Esophagus (tissue), 2 donors: ENCODE data around the gene IQCK. TPM values are rescaled to one million over a fixed set of nuclear protein-coding genes. Genes with fewer than 3 reads are reported as not detected.

Experiments
- H3K27ac ChIP-seq, 2 donors: one replicate each; pipeline ENCODE4 v1.5.1; 2013; ENCODE audit warnings: low read depth in 2 of 2, mild to moderate bottlenecking in 2 of 2, inconsistent platforms in 1 of 2, low read length in 1 of 2, moderate library complexity in 1 of 2
- H3K27me3 ChIP-seq, 2 donors: one replicate each; pipeline ENCODE4 v1.6.1; 2013; ENCODE audit warnings: low read length in 2 of 2, control low read depth in 1 of 2, mild to moderate bottlenecking in 1 of 2; ENCODE audit not compliant: insufficient read depth in 2 of 2, control insufficient read depth in 1 of 2
- H3K36me3 ChIP-seq, 2 donors: one replicate each; pipeline ENCODE4 v1.6.1; 2013; ENCODE audit warnings: low read length in 1 of 2; ENCODE audit not compliant: control insufficient read depth in 2 of 2, insufficient read depth in 2 of 2
- H3K4me1 ChIP-seq, 2 donors: one replicate each; pipeline ENCODE4 v1.6.1; 2013; ENCODE audit warnings: low read length in 1 of 2; ENCODE audit not compliant: control insufficient read depth in 2 of 2, insufficient read depth in 2 of 2
- H3K4me3 ChIP-seq, 2 donors: one replicate each; pipeline ENCODE4 v1.5.1; 2013; ENCODE audit warnings: low read length in 2 of 2, mild to moderate bottlenecking in 2 of 2, low read depth in 1 of 2, moderate library complexity in 1 of 2
- H3K9me3 ChIP-seq, 2 donors: one replicate each; pipeline ENCODE4 v1.6.1; 2013; ENCODE audit warnings: mild to moderate bottlenecking in 2 of 2, low read depth in 1 of 2, low read length in 1 of 2, moderate library complexity in 1 of 2; ENCODE audit not compliant: control insufficient read depth in 2 of 2, insufficient read depth in 1 of 2
- WGBS, 2 donors: extraction: QIAGEN DNeasy Blood & Tissue Kit; methylation state at CpG; one replicate each; pipeline ENCODE4 v1.1.7; 2013; 5-methylcytosine and 5-hydroxymethylcytosine counted together
- polyA plus RNA-seq, 2 donors: library from polyadenylated mRNA; stranded (reverse); fragments of 200-250 nt; gene quantifications; one replicate each; pipeline ENCODE4 v1.2.3, GENCODE V29; 2013
- donor health status: healthy with polysubstance abuse.
- donor health status: Bipolar disorder and iron deficiency.

IQCK gene
- polyA plus RNA-seq, 2 donors: 4.5 to 5.3 TPM

- Histone ChIP-seq H3K36me3 (peaks cover 12 to 26% of the 10 kb centered on the region in 2 donors), H3K9me3 (peaks cover 0 to 4% of the 10 kb centered on the region in 2 donors)
- 97% methylated on average over 4 of the region's 4 CpGs for WGBS, 2 donors
These were observed 32.9 kb upstream of the IQCK start for GRCh38 chr16:19685176-19685575.

DNA sequence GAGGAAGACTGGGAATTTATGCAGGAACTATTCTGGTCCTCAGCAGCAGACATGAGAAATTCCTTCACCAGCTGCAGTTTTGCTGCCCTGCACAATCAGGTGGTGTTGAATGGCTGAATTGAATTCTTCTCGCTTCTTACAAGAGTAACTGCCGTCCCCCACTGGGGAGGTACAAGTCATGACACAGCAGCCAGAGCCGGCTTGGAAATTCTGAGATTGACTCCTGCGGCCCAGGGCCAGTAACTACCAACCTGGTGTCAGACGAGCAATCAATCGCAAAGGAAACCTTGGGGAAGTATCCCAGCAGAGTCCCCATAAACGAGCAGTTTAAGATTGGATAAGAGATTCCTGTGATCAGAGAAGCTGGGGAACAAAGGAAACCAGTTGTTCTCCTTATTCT, 30.8 kb upstream of the IQCK start:
- H3K9me3 ChIP-seq: peaks cover 0 to 4% of the 10 kb centered on the region in 2 donors
- H3K36me3 ChIP-seq: peaks cover 11 to 24% of the 10 kb centered on the region in 2 donors
- 89% methylated on average over 7 of the region's 7 CpGs for WGBS, 2 donors
- H3K4me1 ChIP-seq: peaks cover 3 to 4% of the 10 kb centered on the region in 2 donors
- no peak overlapping the region for H3K27ac ChIP-seq
- no peaks in the 10 kb centered on the region for H3K27me3 ChIP-seq
- H3K4me3 ChIP-seq: no peak overlapping the region

More at GRCh38 chr16:19685176-19685575, 32.9 kb upstream of the IQCK start:
- Histone ChIP-seq H3K27me3 (no peaks in the 10 kb centered on the region), H3K4me1 (peaks cover 0 to 3% of the 10 kb centered on the region in 2 donors), H3K27ac (no peak overlapping the region), H3K4me3 (no peak overlapping the region)

DNA sequence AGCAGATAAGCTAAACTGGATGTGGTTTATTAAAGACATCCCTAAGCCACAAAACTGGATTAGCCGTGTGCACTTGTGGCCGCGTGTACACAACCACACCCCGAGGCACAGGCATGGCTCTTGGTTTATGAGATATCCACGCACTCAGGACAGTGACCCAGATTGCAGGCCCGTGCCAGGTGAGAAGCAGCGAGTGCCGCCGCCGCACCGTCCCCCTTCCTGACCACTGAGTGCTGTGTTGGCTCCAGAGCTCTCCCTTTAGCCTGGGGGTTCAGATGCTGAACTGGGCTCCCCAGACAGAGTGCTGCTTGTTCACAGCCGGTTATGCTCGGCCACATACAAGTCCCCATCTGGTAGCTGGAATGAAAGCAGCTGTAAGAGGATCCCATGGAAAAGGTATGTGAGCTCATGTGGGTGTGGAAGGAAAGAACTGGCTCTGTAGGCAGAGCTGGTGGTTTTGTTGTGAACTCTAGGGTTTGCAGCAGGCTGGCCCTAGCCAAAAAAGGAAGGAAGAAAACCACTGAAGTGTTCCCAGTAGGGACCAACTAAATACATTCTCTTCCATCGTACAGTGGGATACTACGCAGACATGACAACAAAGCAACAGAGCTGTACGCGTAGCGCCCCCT, 29.6 kb upstream of the IQCK start:
- peaks cover 6 to 24% of the 10 kb centered on the region in 2 donors for H3K36me3 ChIP-seq
- H3K4me1 ChIP-seq: peaks cover 3 to 4% of the 10 kb centered on the region in 2 donors
- H3K9me3 ChIP-seq: peaks cover 0 to 2% of the 10 kb centered on the region in 2 donors
- no peaks in the 10 kb centered on the region for H3K27me3 ChIP-seq
- H3K27ac ChIP-seq: no peak overlapping the region
- H3K4me3 ChIP-seq: no peak overlapping the region
- 82 to 87% methylated on average over 18 of the region's 18 CpGs for WGBS, 2 donors

DNA sequence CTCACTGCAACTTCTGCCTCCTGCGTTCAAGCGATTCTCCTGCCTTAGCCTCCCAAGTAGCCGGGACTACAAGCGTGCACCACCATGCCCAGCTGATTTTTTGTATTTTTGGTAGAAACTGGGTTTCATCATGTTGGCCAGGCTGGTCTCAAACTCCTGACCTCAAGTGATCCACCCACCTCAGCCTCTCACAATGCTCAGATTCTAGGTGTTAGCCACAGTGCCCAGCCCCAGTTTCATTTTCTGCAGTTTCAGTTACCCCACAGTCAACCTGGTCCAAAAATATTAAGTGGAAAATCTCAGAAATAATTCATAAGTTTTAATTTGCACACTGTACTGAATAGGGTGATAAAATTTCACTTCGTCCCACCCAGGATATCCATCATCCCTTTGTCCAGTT, 28.7 kb upstream of the IQCK start:
- H3K9me3 ChIP-seq: peaks cover 0 to 2% of the 10 kb centered on the region in 2 donors
- H3K36me3 ChIP-seq: peaks cover 0 to 19% of the 10 kb centered on the region in 2 donors
- no peaks in the 10 kb centered on the region for H3K27me3 ChIP-seq
- H3K4me3 ChIP-seq: no peak overlapping the region
- WGBS, 2 donors: 94 to 96% methylated on average over 5 of the region's 5 CpGs
- H3K4me1 ChIP-seq: peaks cover 3 to 4% of the 10 kb centered on the region in 2 donors
- H3K27ac ChIP-seq: no peak overlapping the region

GRCh38 chr16:19690196-19690595, 27.9 kb upstream of the IQCK start:
- Histone ChIP-seq H3K36me3 (peaks cover 0 to 16% of the 10 kb centered on the region in 2 donors), H3K9me3 (no peaks in the 10 kb centered on the region), H3K4me1 (peaks cover 3 to 4% of the 10 kb centered on the region in 2 donors), H3K4me3 (no peak overlapping the region), H3K27me3 (no peaks in the 10 kb centered on the region), H3K27ac (no peak overlapping the region)
- 62 to 63% methylated on average over 4 of the region's 4 CpGs for WGBS, 2 donors

GRCh38 chr16:19691161-19691711, 26.8 kb upstream of the IQCK start:
- Histone ChIP-seq H3K9me3 (no peaks in the 10 kb centered on the region), H3K4me3 (no peak overlapping the region), H3K27me3 (no peaks in the 10 kb centered on the region), H3K36me3 (peaks cover 0 to 16% of the 10 kb centered on the region in 2 donors), H3K27ac (no peak overlapping the region), H3K4me1 (peaks cover 4 to 5% of the 10 kb centered on the region in 2 donors)
- 75 to 82% methylated on average over 14 of the region's 14 CpGs for WGBS, 2 donors

DNA sequence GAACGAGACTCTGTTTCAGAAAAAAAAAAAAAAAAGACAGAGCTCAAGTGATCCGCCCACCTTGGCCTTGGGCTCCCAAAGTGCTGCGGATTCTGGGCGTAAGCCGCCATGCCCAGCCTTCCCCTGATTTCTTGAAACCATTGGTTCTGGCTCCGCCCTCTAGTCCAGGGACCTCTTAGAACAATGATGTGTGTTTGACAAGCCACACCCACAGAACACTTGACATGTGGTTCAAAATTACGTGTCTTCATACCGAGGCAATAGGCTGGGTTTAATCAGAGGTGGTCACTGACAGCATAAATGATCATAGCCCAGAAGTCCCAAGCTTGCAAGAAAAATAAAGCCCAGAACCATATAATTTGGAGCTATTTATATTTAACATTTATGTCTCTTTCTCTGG, 23.1 kb upstream of the IQCK start:
- Histone ChIP-seq H3K4me1 (peaks cover 13 to 26% of the 10 kb centered on the region in 2 donors), H3K4me3 (no peak overlapping the region), H3K27ac (no peak overlapping the region), H3K27me3 (no peaks in the 10 kb centered on the region), H3K9me3 (no peaks in the 10 kb centered on the region), H3K36me3 (peaks cover 2 to 9% of the 10 kb centered on the region in 2 donors)
- 93% methylated on average over 8 of the region's 8 CpGs for whole genome bisulfite sequencing, 2 donors

- Histone ChIP-seq H3K4me1 (peaks cover 13 to 22% of the 10 kb centered on the region in 2 donors), H3K4me3 (no peak overlapping the region), H3K36me3 (peaks cover 2 to 5% of the 10 kb centered on the region in 2 donors), H3K27me3 (no peaks in the 10 kb centered on the region), H3K9me3 (no peaks in the 10 kb centered on the region), H3K27ac (peak overlapping the region; percentile 30 to 75)
- WGBS, 2 donors: 10 to 11% methylated on average over 10 of the region's 10 CpGs
These were observed 21.7 kb upstream of the IQCK start for GRCh38 chr16:19696328-19696727.

DNA sequence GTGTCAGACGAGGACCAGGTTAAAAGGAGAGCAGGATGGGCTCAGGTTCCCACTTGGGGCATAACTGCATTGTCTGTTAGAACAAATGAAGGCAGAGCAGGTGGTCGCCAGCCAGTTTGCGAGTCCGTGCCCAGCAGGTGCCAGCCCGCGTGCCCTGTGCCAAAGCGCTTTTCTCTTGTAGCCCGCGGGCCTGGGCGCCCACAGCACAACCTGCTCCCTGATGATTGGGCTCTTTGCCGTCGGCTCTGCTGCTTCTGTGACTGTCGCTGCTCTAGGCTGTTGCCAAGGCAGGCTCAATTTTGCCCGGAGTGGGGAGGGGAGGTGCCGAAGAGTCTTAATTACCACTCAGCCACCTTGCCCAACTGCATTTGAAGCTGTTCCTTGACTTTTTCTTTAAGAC, 21.1 kb upstream of the IQCK start:
- Histone ChIP-seq H3K27ac (peak overlapping the region; percentile 30 to 64), H3K27me3 (no peaks in the 10 kb centered on the region), H3K36me3 (peaks cover 2 to 5% of the 10 kb centered on the region in 2 donors), H3K9me3 (no peaks in the 10 kb centered on the region), H3K4me1 (peaks cover 13 to 22% of the 10 kb centered on the region in 2 donors), H3K4me3 (no peak overlapping the region)
- WGBS, 2 donors: 55 to 71% methylated on average over 15 of the region's 15 CpGs
